OCI-LY1 (cell line): ENCODE measurements around the gene GNAS-AS1.

Experiments
- CTCF ChIP-seq: fragments of 200-600 bp; sonication (generic), shearing (Covaris generic); IDR thresholded peaks from 2 replicates; pipeline ENCODE4 v1.5.1; 2017; ENCODE audit warnings: mild to moderate bottlenecking, antibody characterized with exemption, low read length, moderate library complexity, mixed read lengths
- EZH2 ChIP-seq: fragments of 200-600 bp; sonication (generic), shearing (Covaris generic); IDR thresholded peaks from 2 replicates; pipeline ENCODE4 v1.8.0; 2017; ENCODE audit warnings: borderline replicate concordance, mixed run types, mild to moderate bottlenecking, antibody characterized with exemption, low read length, moderate library complexity, mixed read lengths

- no peak for TF ChIP-seq CTCF
- no peak for TF ChIP-seq EZH2
Measured at GRCh38 chr20:58825450-58825849, 25.3 kb downstream of the GNAS-AS1 start.
